Right cardiac atrium (tissue), 5 donors: ENCODE data around the gene AGRN. TPM values are rescaled to one million over a fixed set of nuclear protein-coding genes. Genes with fewer than 3 reads are reported as not detected.

Experiments
- ATAC-seq, 2 donors: fragments of 200-7000 bp; cut with Tn5 transposase; one replicate each; pipeline versions ENCODE4 v1.8.0 to v1.9.1; 2020; ENCODE audit warnings: moderate library complexity in 2 of 2, mild to moderate bottlenecking in 1 of 2
- DNase-seq, 3 donors: peaks; one replicate each; pipeline ENCODE4 v3.0.0-alpha.2; 2020
- H3K27ac ChIP-seq: one replicate; pipeline ENCODE4 v1.5.1; 2013; ENCODE audit warnings: mild to moderate bottlenecking, low read length, control low read depth, moderate library complexity
- H3K27me3 ChIP-seq: one replicate; pipeline ENCODE4 v1.6.1; 2013; ENCODE audit not compliant: control insufficient read depth, insufficient read depth
- H3K4me1 ChIP-seq: one replicate; pipeline ENCODE4 v1.6.1; 2013; ENCODE audit warnings: low read length; ENCODE audit not compliant: control insufficient read depth, insufficient read depth
- H3K4me3 ChIP-seq: one replicate; pipeline ENCODE4 v1.5.1; 2013; ENCODE audit warnings: low read length, control low read depth
- H3K9me3 ChIP-seq: one replicate; pipeline ENCODE4 v1.6.1; 2013; ENCODE audit warnings: low read length; ENCODE audit not compliant: control insufficient read depth
- WGBS: extraction: QIAGEN DNeasy Blood & Tissue Kit; methylation state at CpG from one replicate; pipeline ENCODE4 v1.1.7; 2013; 5-methylcytosine and 5-hydroxymethylcytosine counted together
- intact Hi-C, 4 donors: fragments of 100-400 bp; cut with DNase I; formaldehyde crosslinking; loops; one replicate each; pipeline versions ENCODE4 v1.11.0 to v1.14.0; 2022 to 2023
- polyA plus RNA-seq: library from polyadenylated mRNA; stranded (reverse); fragments of 200-250 nt; gene quantifications from one replicate; pipeline ENCODE4 v1.2.3, GENCODE V29; 2013
- total RNA-seq, 4 donors: library from RNA; stranded (reverse); fragmentation: NEBNext Ultra II Directional; extraction: Animal tissue kit (Norgen Biotek cat#: 25700); gene quantifications; one replicate each; pipeline ENCODE4 v1.2.1, GENCODE V29; 2021
- donor health status: healthy with polysubstance abuse.
- donor health status: DM: no; HTN: yes; CAD: no.
- donor health status: DM: no; HTN: no; CAD: no.
- donor health status: DM: no; HTN: yes; CAD: no; lungs with severe emphysema.
- donor health status: DM: yes; HTN: yes; CAD: no.

AGRN gene
- total and polyA plus RNA-seq, 5 donors, result 12.0 to 26.4 (median 19.3) TPM

- no peaks in the 10 kb centered on the region for H3K9me3 ChIP-seq
- WGBS, result 96% methylated on average over 27 of the region's 27 CpGs
- H3K4me3 ChIP-seq, result no peak overlapping the region
- no peak overlapping the region for H3K27ac ChIP-seq
- intact Hi-C loops, result no loop called here
- H3K27me3 ChIP-seq, result no peaks in the 10 kb centered on the region
- DNase-seq (no peak), ATAC-seq (no peak)
- no peaks in the 10 kb centered on the region for H3K4me1 ChIP-seq
Observed at GRCh38 chr1:1043411-1043810, 23.5 kb downstream of the AGRN start.

GRCh38 chr1:1043921-1044320 is 24.0 kb downstream of the AGRN start:
- no peaks in the 10 kb centered on the region for H3K9me3 ChIP-seq
- DNase-seq (no peak), ATAC-seq (no peak)
- no peak overlapping the region for H3K27ac ChIP-seq
- H3K27me3 ChIP-seq, result no peaks in the 10 kb centered on the region
- H3K4me1 ChIP-seq, result no peaks in the 10 kb centered on the region
- no peak overlapping the region for H3K4me3 ChIP-seq
- WGBS, result 96% methylated on average over 33 of the region's 33 CpGs
- intact Hi-C loops, result no loop called here

DNA sequence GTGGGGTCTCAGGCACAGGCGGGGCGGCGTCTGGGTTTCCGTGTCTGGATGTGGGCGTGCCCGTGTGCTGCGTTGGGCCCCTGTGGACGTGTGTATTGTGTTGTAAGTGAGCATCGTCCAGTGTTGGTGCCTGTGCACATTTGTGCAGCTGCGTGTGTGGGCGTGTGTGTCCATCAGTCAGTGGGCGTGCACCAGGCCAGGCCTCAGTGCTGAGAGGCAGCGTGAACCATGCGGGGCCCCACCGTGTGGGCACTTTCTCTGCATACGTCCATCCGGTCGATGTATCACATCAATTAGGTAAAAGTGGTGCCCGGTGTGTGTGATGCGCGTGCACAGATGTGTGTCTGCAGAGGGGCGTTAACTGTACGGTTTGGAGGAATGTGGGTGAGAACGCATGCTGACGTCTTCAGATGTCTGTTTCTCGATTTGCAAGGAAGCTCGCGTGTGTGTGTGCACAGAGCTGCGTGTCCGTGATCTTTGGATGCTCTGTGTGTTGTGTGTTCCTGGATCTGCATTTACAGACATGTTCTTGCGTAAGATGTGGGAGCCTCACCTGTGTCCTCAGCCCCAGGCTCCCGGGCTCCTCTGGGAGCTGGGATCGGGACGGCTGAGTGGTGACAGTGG is 24.6 kb downstream of the AGRN start:
- H3K9me3 ChIP-seq, result no peaks in the 10 kb centered on the region
- no peaks in the 10 kb centered on the region for H3K27me3 ChIP-seq
- no peaks in the 10 kb centered on the region for H3K4me1 ChIP-seq
- H3K4me3 ChIP-seq, result no peak overlapping the region
- 92% methylated on average over 34 of the region's 34 CpGs for WGBS
- DNase-seq, result no peak
- no peak for ATAC-seq
- intact Hi-C loops, result no loop called here
- no peak overlapping the region for H3K27ac ChIP-seq

- no peaks in the 10 kb centered on the region for H3K9me3 ChIP-seq
- no peaks in the 10 kb centered on the region for H3K27me3 ChIP-seq
- ATAC-seq (no peak), DNase-seq (peak in 1 of 3 donors; percentile 55)
- no peaks in the 10 kb centered on the region for H3K4me1 ChIP-seq
- 96% methylated on average over 23 of the region's 23 CpGs for WGBS
- no peak overlapping the region for H3K27ac ChIP-seq
- intact Hi-C loops, result no loop called here
- no peak overlapping the region for H3K4me3 ChIP-seq
Observed at GRCh38 chr1:1045129-1045528, 25.2 kb downstream of the AGRN start.

DNA sequence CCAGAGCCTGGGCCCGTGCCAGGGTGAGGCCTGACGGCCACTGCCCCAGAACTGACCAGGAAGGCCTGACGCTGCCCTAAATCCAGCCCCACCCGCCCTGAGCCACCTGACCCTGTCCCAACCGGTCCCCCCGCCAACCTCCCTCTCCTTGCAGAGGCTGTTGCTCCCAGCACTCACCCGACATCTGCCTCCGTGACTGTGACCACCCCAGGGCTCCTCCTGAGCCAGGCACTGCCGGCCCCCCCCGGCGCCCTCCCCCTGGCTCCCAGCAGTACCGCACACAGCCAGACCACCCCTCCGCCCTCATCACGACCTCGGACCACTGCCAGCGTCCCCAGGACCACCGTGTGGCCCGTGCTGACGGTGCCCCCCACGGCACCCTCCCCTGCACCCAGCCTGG is 26.3 kb downstream of the AGRN start:
- no peak overlapping the region for H3K27ac ChIP-seq
- no peaks in the 10 kb centered on the region for H3K4me1 ChIP-seq
- ATAC-seq, result no peak
- no peaks in the 10 kb centered on the region for H3K27me3 ChIP-seq
- no peak for DNase-seq
- intact Hi-C loops, result no loop called here
- 93% methylated on average over 20 of the region's 20 CpGs for WGBS
- no peak overlapping the region for H3K4me3 ChIP-seq
- no peaks in the 10 kb centered on the region for H3K9me3 ChIP-seq

DNA sequence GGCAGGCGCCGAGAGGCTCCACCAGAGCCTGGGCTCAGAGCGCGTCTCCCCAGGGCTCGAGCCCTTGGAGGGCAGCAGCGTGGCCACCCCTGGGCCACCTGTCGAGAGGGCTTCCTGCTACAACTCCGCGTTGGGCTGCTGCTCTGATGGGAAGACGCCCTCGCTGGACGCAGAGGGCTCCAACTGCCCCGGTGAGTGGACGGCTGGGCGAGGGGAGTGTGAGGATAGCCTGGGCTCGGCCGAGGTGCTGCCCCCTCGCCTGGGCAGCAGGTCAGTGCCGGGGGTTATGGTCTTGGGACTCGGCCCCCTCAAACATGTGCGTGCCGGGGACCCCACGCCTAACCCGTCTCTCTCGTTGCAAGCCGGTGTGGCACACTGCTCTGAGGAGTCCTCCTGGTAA is 26.8 kb downstream of the AGRN start:
- Histone ChIP-seq H3K4me1 (no peaks in the 10 kb centered on the region), H3K9me3 (no peaks in the 10 kb centered on the region), H3K27ac (no peak overlapping the region), H3K4me3 (no peak overlapping the region), H3K27me3 (no peaks in the 10 kb centered on the region)
- no peak for ATAC-seq
- intact Hi-C loops, result no loop called here
- no peak for DNase-seq
- WGBS, result 94% methylated on average over 26 of the region's 26 CpGs

DNA sequence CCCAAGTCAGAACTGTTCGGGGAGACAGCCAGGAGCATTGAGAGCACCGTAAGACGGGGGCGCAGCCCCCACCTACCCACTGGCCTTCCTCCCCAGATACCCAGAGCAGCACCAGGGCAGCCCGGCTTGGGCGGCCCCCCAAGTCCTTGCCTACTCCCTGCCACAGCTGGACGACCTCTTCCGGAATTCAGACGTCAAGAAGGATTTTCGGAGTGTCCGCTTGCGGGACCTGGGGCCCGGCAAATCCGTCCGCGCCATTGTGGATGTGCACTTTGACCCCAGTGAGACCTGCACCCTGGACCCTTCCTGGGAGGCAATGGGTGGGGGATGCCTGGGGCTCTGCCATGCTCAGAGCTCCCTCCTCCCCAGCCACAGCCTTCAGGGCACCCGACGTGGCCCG is 27.5 kb downstream of the AGRN start:
- DNase-seq (no peak), ATAC-seq (no peak)
- H3K9me3 ChIP-seq, result no peaks in the 10 kb centered on the region
- no peaks in the 10 kb centered on the region for H3K27me3 ChIP-seq
- WGBS, result 96% methylated on average over 19 of the region's 19 CpGs
- H3K4me3 ChIP-seq, result no peak overlapping the region
- intact Hi-C loops, result no loop called here
- no peaks in the 10 kb centered on the region for H3K4me1 ChIP-seq
- no peak overlapping the region for H3K27ac ChIP-seq

GRCh38 chr1:1047963-1048362 is 28.0 kb downstream of the AGRN start:
- no peaks in the 10 kb centered on the region for H3K9me3 ChIP-seq
- no peak for DNase-seq
- no peak overlapping the region for H3K27ac ChIP-seq
- H3K27me3 ChIP-seq, result no peaks in the 10 kb centered on the region
- ATAC-seq, result no peak
- H3K4me3 ChIP-seq, result no peak overlapping the region
- WGBS, result 91% methylated on average over 25 of the region's 25 CpGs
- intact Hi-C loops, result no loop called here
- H3K4me1 ChIP-seq, result no peaks in the 10 kb centered on the region

GRCh38 chr1:1048765-1049164 is 28.8 kb downstream of the AGRN start:
- no peaks in the 10 kb centered on the region for H3K4me1 ChIP-seq
- H3K9me3 ChIP-seq, result no peaks in the 10 kb centered on the region
- ATAC-seq (no peak), DNase-seq (no peak)
- no peak overlapping the region for H3K27ac ChIP-seq
- H3K27me3 ChIP-seq, result no peaks in the 10 kb centered on the region
- H3K4me3 ChIP-seq, result no peak overlapping the region
- WGBS, result 90% methylated on average over 27 of the region's 28 CpGs
- intact Hi-C loops, result no loop called here

DNA sequence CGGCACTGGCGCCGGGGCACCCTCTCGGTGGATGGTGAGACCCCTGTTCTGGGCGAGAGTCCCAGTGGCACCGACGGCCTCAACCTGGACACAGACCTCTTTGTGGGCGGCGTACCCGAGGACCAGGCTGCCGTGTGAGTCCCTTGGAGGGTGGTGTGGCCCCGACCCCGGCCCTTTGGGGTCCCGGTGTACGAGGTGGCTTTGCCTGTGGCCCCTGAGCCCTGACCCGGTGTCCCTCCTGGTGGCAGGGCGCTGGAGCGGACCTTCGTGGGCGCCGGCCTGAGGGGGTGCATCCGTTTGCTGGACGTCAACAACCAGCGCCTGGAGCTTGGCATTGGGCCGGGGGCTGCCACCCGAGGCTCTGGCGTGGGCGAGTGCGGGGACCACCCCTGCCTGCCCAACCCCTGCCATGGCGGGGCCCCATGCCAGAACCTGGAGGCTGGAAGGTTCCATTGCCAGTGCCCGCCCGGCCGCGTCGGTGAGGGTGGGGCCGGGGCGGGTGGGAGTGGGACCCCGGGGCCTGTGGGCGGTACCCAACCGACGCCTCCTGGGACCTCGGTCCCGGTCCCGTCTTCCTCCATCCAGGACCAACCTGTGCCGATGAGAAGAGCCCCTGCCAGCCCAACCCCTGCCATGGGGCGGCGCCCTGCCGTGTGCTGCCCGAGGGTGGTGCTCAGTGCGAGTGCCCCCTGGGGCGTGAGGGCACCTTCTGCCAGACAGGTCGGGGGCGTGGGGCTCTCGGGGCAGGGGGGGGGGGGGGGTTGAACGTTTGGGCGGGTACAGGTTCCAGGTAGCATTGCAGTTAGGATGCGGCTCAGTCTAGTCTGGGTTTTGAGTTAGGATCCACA is 29.6 kb downstream of the AGRN start:
- Histone ChIP-seq H3K27me3 (no peaks in the 10 kb centered on the region), H3K27ac (no peak overlapping the region), H3K4me3 (no peak overlapping the region), H3K4me1 (no peaks in the 10 kb centered on the region), H3K9me3 (no peaks in the 10 kb centered on the region)
- intact Hi-C loops, result no loop called here
- 94% methylated on average over 57 of the region's 57 CpGs for WGBS
- DNase-seq (no peak), ATAC-seq (no peak)

DNA sequence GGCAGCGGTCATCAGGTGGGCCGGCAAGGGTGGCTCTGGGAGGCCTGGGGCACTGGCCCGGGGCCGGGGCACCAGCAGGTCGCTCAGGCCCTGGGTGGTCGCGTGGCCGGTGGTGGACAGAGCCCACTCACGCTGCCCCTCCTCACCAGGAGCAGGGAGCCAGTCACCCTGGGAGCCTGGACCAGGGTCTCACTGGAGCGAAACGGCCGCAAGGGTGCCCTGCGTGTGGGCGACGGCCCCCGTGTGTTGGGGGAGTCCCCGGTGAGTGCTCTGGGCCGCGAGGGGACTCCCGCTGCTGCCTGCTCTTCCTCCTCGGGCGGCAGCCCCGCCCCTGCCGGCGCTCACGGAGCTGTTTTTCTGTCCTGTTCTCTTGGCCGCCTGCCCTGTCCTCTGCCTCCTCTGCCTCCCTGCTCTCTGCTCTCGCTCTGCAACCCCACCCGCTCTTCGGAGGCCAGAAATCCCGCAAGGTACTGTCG is 30.7 kb downstream of the AGRN start:
- H3K27ac ChIP-seq, result no peak overlapping the region
- H3K4me1 ChIP-seq, result no peaks in the 10 kb centered on the region
- H3K27me3 ChIP-seq, result no peaks in the 10 kb centered on the region
- intact Hi-C loops, result no loop called here
- no peaks in the 10 kb centered on the region for H3K9me3 ChIP-seq
- H3K4me3 ChIP-seq, result no peak overlapping the region
- peak in 2 of 3 donors; percentile 56 to 81 for DNase-seq
- WGBS, result 65% methylated on average over 32 of the region's 32 CpGs
- peak; percentile 10 to 12 for ATAC-seq
